Measurements from ENCODE around the gene SPAG16. TPM values are rescaled to one million over a fixed set of nuclear protein-coding genes. Genes with fewer than 3 reads are reported as not detected.
A peak's percentile ranks its signal among the peaks of the same experiment; 100 is the strongest.

The SPAG16 gene
- total RNA-seq, 4 donors from 2014 or later: 34.1 to 59.3 (median 46.8) TPM

DNA sequence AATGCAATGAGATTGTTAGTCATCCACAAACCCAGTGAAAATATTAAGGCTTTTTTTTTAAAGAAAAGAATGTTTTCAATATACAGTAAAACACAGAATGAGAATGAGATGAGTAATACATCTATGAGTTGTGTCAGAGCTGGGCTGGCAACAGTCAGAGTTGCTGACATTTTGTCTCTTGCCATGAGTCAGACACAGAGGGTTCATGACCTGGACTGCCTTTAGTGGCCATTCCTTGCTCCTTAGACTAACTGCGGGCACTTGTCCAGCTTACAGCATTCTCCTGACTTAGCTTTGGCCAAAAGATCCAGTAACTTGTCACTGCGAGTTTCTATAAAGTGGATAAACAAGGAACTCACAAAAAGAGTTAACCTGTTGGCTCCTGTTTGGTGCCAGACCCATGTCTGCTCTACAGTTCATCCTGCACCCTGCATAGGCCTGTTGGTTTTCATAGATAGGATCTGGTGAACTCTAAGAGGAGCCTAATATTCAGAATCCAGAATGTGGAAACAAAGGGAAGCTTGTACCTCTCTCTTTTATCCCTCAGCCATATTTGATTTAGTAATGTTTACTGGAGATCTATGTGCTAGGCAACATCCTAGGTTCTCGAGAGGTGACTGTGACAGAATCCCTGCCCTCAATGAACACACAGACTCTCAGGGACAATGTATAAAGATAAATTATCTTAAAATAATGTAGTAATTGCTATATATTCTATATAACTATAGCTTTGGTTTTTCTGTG, 735.1 kb downstream of the SPAG16 start:
- Histone ChIP-seq H3K4me3 (replicated peaks in 1 of 3) (no peak overlapping the region), H3K27ac (no peak overlapping the region), H3K36me3 (no peaks in the 10 kb centered on the region), H3K9me3 (no peaks in the 10 kb centered on the region), H3K4me1 (no peaks in the 10 kb centered on the region), H3K27me3 (no peaks in the 10 kb centered on the region)
- peak in 1 of 2 donors; percentile 3 for DNase-seq
- intact Hi-C loops (cut with DNase I): no loop called here
- WGBS, 2 donors: 72 to 76% methylated on average over 3 of the region's 3 CpGs
- TF ChIP-seq POLR2A (IDR thresholded peaks at IDR 0.05): no peak

- Histone ChIP-seq H3K27ac (no peak overlapping the region), H3K4me3 (replicated peaks in 1 of 3) (no peak overlapping the region), H3K4me1 (no peaks in the 10 kb centered on the region), H3K9me3 (no peaks in the 10 kb centered on the region), H3K36me3 (no peaks in the 10 kb centered on the region), H3K27me3 (no peaks in the 10 kb centered on the region)
- WGBS, 2 donors: 91 to 92% methylated on average over 4 of the region's 4 CpGs
- intact Hi-C loops (cut with DNase I): no loop called here
- TF ChIP-seq, protein P1, sequence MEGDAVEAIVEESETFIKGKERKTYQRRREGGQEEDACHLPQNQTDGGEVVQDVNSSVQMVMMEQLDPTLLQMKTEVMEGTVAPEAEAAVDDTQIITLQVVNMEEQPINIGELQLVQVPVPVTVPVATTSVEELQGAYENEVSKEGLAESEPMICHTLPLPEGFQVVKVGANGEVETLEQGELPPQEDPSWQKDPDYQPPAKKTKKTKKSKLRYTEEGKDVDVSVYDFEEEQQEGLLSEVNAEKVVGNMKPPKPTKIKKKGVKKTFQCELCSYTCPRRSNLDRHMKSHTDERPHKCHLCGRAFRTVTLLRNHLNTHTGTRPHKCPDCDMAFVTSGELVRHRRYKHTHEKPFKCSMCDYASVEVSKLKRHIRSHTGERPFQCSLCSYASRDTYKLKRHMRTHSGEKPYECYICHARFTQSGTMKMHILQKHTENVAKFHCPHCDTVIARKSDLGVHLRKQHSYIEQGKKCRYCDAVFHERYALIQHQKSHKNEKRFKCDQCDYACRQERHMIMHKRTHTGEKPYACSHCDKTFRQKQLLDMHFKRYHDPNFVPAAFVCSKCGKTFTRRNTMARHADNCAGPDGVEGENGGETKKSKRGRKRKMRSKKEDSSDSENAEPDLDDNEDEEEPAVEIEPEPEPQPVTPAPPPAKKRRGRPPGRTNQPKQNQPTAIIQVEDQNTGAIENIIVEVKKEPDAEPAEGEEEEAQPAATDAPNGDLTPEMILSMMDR (IDR thresholded peaks at IDR 0.05): no peak
- DNase-seq: no peak
Observed at GRCh38 chr2:214019973-214020345, 735.7 kb downstream of the SPAG16 start.

DNA sequence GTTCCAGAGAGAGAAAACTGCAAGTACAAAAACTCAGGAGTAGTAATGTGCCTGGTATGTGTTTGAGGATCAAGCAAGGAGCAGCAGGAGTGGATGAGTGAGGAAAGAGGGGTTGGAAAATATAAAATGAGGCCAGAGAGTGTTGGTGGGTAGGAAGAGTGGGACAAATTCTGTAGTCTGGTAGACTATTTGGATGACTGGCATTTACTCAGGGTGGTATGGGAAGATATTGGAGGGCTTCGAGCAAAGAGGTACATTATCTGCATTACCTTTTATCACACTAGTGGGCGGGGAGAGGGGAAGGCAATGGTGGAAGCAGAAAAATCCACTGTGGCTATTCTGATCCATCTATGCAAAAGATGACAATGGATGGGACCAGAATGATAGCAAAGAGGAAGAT, 744.9 kb downstream of the SPAG16 start:
- no peak overlapping the region for H3K4me3 ChIP-seq (replicated peaks in 1 of 3)
- intact Hi-C loops (cut with DNase I): no loop called here
- WGBS, 2 donors: 84 to 88% methylated on average over 2 of the region's 2 CpGs
- H3K36me3 ChIP-seq: no peaks in the 10 kb centered on the region
- H3K27me3 ChIP-seq: no peaks in the 10 kb centered on the region
- DNase-seq: no peak
- H3K9me3 ChIP-seq: no peaks in the 10 kb centered on the region
- H3K27ac ChIP-seq: no peak overlapping the region
- TF ChIP-seq POLR2A (IDR thresholded peaks at IDR 0.05): no peak
- TF ChIP-seq, protein P1 (IDR thresholded peaks at IDR 0.05): no peak
- no peaks in the 10 kb centered on the region for H3K4me1 ChIP-seq

- H3K4me3 ChIP-seq (replicated peaks in 1 of 3): no peak overlapping the region
- no peaks in the 10 kb centered on the region for H3K27me3 ChIP-seq
- intact Hi-C loops (cut with DNase I): no loop called here
- no peaks in the 10 kb centered on the region for H3K9me3 ChIP-seq
- H3K36me3 ChIP-seq: no peaks in the 10 kb centered on the region
- no peak for TF ChIP-seq POLR2A (IDR thresholded peaks at IDR 0.05)
- TF ChIP-seq, protein P1 (IDR thresholded peaks at IDR 0.05): no peak
- no peak for DNase-seq
- H3K27ac ChIP-seq: no peak overlapping the region
- H3K4me1 ChIP-seq: no peaks in the 10 kb centered on the region
- 62 to 63% methylated on average over 1 of the region's 1 CpG for WGBS, 2 donors
Observed at GRCh38 chr2:214031566-214031965, 747.3 kb downstream of the SPAG16 start.

DNA sequence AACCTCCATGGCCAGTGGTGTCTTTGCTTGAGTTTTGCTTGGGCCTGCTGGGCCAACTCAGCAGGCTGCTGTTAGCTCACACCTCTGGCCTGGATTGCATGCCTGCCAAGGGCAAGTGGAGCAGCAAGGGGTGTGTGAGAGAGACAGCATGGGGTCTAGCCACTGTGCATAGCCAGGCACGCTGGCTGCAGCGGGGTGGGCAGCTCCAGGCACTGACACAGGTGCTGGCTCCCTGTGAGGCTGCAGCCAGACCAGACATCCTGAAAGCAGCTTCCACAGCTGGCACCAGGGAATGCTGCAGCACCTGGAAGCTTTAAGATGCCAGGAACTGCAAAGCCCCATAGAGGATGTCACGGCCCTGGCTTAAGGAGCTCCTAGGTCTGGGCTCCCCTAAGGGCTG, 750.2 kb downstream of the SPAG16 start:
- Histone ChIP-seq H3K4me3 (replicated peaks in 1 of 3) (no peak overlapping the region), H3K4me1 (no peaks in the 10 kb centered on the region), H3K9me3 (no peaks in the 10 kb centered on the region), H3K36me3 (no peaks in the 10 kb centered on the region), H3K27ac (no peak overlapping the region), H3K27me3 (no peaks in the 10 kb centered on the region)
- 83 to 100% methylated on average over 1 to 2 of the region's 3 CpGs for WGBS, 2 donors
- DNase-seq: no peak
- no peak for TF ChIP-seq POLR2A (IDR thresholded peaks at IDR 0.05)
- TF ChIP-seq, protein P1 (IDR thresholded peaks at IDR 0.05): no peak
- intact Hi-C loops (cut with DNase I): no loop called here
